ENCODE measurements around the gene HVCN1.
A peak's percentile ranks its signal among the peaks of the same experiment; 100 is the strongest.

Gene HVCN1

GRCh38 chr12:110637869-110638441, 51.0 kb downstream of the HVCN1 start:
- no peak for TF ChIP-seq CTCF (IDR thresholded peaks at IDR 0.05; ENCODE audit: low read depth, low read length)
- no peak for DNase-seq (ENCODE audit: extremely low read depth, low read depth)

- TF ChIP-seq CTCF (IDR thresholded peaks at IDR 0.05; ENCODE audit: low read depth, low read length), result no peak
- DNase-seq (ENCODE audit: extremely low read depth, low read depth), result no peak
Observed at GRCh38 chr12:110636516-110636915, 52.4 kb downstream of the HVCN1 start.

- no peak for DNase-seq (ENCODE audit: extremely low read depth, low read depth)
- TF ChIP-seq CTCF (IDR thresholded peaks at IDR 0.05; ENCODE audit: low read depth, low read length), result no peak
Observed at GRCh38 chr12:110635055-110635454, 53.9 kb downstream of the HVCN1 start.

GRCh38 chr12:110627500-110628195, 61.3 kb downstream of the HVCN1 start:
- DNase-seq (ENCODE audit: extremely low read depth, low read depth), result no peak
- no peak for TF ChIP-seq CTCF (IDR thresholded peaks at IDR 0.05; ENCODE audit: low read depth, low read length)

GRCh38 chr12:110622582-110622981, 66.3 kb downstream of the HVCN1 start:
- TF ChIP-seq CTCF (IDR thresholded peaks at IDR 0.05; ENCODE audit: low read depth, low read length), result no peak

GRCh38 chr12:110619534-110619953, 69.4 kb downstream of the HVCN1 start:
- DNase-seq (ENCODE audit: extremely low read depth, low read depth), result no peak
- no peak for TF ChIP-seq CTCF (IDR thresholded peaks at IDR 0.05; ENCODE audit: low read depth, low read length)

More at GRCh38 chr12:110622582-110622981, 66.3 kb downstream of the HVCN1 start:
- DNase-seq (ENCODE audit: extremely low read depth, low read depth), result peak; percentile 22

- no peak for DNase-seq (ENCODE audit: extremely low read depth, low read depth)
- no peak for TF ChIP-seq CTCF (IDR thresholded peaks at IDR 0.05; ENCODE audit: low read depth, low read length)
Observed at GRCh38 chr12:110616471-110617115, 72.3 kb downstream of the HVCN1 start.
